Measurements from ENCODE around the gene ZNF14. TPM values are rescaled to one million over a fixed set of nuclear protein-coding genes. Genes with fewer than 3 reads are reported as not detected.

ZNF14 gene
- total and polyA plus RNA-seq, 2 experiments from 2014 or later, result 5.5 to 9.6 TPM

DNA sequence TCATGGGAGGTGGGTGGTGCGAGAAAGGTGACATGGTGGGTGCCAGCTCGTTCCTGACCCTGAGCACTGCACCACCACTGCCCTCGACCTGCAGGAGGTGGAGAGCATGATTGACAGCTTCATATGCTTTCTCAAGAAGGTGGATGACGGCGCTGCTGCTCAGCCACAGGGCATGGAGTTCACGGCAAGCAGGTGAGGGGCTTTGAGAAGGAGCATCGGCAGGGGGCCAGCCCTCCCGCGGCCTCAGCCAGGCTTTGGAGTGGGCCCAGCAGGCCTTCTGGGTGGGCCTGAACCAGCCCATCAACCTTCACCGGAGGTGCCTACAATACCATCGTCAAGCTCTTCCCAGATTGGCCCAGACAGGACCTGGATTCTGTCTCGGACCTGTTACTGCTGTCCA is 18.9 kb upstream of the ZNF14 start:
- H3K27ac ChIP-seq, result no peak overlapping the region
- no peaks in the 10 kb centered on the region for H3K27me3 ChIP-seq
- TF ChIP-seq, protein P1, sequence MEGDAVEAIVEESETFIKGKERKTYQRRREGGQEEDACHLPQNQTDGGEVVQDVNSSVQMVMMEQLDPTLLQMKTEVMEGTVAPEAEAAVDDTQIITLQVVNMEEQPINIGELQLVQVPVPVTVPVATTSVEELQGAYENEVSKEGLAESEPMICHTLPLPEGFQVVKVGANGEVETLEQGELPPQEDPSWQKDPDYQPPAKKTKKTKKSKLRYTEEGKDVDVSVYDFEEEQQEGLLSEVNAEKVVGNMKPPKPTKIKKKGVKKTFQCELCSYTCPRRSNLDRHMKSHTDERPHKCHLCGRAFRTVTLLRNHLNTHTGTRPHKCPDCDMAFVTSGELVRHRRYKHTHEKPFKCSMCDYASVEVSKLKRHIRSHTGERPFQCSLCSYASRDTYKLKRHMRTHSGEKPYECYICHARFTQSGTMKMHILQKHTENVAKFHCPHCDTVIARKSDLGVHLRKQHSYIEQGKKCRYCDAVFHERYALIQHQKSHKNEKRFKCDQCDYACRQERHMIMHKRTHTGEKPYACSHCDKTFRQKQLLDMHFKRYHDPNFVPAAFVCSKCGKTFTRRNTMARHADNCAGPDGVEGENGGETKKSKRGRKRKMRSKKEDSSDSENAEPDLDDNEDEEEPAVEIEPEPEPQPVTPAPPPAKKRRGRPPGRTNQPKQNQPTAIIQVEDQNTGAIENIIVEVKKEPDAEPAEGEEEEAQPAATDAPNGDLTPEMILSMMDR (IDR thresholded peaks at IDR 0.05; ENCODE audit: low read depth, low read length), result no peak
- H3K9me3 ChIP-seq (ENCODE audit: low read depth), result no peaks in the 10 kb centered on the region
- no peak overlapping the region for H3K4me3 ChIP-seq
- no peaks in the 10 kb centered on the region for H3K36me3 ChIP-seq
- DNase-seq (ENCODE audit: low read depth in 1 of 2, low spot score in 1 of 2), result no peak
- H3K4me1 ChIP-seq (ENCODE audit: low read depth), result no peaks in the 10 kb centered on the region

- H3K27me3 ChIP-seq, result no peaks in the 10 kb centered on the region
- no peak for DNase-seq (ENCODE audit: low read depth in 1 of 2, low spot score in 1 of 2)
- TF ChIP-seq, protein P1 (IDR thresholded peaks at IDR 0.05; ENCODE audit: low read depth, low read length), result no peak
- H3K9me3 ChIP-seq (ENCODE audit: low read depth), result no peaks in the 10 kb centered on the region
- no peaks in the 10 kb centered on the region for H3K36me3 ChIP-seq
- no peak overlapping the region for H3K27ac ChIP-seq
- H3K4me1 ChIP-seq (ENCODE audit: low read depth), result no peaks in the 10 kb centered on the region
- no peak overlapping the region for H3K4me3 ChIP-seq
Measured at GRCh38 chr19:19750842-19751790, 18.2 kb upstream of the ZNF14 start.

- Histone ChIP-seq H3K27ac (no peak overlapping the region), H3K36me3 (no peaks in the 10 kb centered on the region), H3K9me3 (ENCODE audit: low read depth) (no peaks in the 10 kb centered on the region), H3K27me3 (no peaks in the 10 kb centered on the region), H3K4me1 (ENCODE audit: low read depth) (no peaks in the 10 kb centered on the region), H3K4me3 (no peak overlapping the region)
- no peak for DNase-seq (ENCODE audit: low read depth in 1 of 2, low spot score in 1 of 2)
- TF ChIP-seq, protein P1 (IDR thresholded peaks at IDR 0.05; ENCODE audit: low read depth, low read length), result no peak
Measured at GRCh38 chr19:19749908-19750841, 17.3 kb upstream of the ZNF14 start.

- DNase-seq (ENCODE audit: low read depth in 1 of 2, low spot score in 1 of 2), result no peak
- H3K27ac ChIP-seq, result no peak overlapping the region
- H3K4me1 ChIP-seq (ENCODE audit: low read depth), result no peaks in the 10 kb centered on the region
- H3K36me3 ChIP-seq, result no peaks in the 10 kb centered on the region
- H3K9me3 ChIP-seq (ENCODE audit: low read depth), result no peaks in the 10 kb centered on the region
- no peak overlapping the region for H3K4me3 ChIP-seq
- TF ChIP-seq, protein P1 (IDR thresholded peaks at IDR 0.05; ENCODE audit: low read depth, low read length), result no peak
- H3K27me3 ChIP-seq, result no peaks in the 10 kb centered on the region
Measured at GRCh38 chr19:19749117-19749907, 16.4 kb upstream of the ZNF14 start.
